ENCODE measurements around the gene WDFY4.

Gene WDFY4

DNA sequence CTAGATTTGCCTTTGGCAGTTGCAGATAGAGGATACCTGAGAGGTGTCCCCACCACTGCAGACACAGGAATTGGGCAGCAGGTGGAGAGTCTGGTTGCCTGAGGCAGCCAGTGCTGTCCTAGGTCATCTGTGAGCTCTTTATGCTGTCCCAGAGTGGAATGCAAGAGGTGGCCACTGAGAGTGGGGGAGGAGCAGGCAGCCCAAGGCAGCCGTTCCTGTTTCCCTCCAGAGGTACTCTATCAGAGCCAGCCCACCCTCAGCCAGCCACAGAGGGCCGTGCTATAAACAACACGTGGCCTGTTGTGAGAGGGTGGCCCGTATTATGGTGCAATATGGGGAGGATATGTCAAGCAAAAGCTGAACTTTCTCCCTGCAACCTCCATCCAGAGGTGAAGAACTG lies 246.5 kb downstream of the WDFY4 start:
- no peak for DNase-seq

DNA sequence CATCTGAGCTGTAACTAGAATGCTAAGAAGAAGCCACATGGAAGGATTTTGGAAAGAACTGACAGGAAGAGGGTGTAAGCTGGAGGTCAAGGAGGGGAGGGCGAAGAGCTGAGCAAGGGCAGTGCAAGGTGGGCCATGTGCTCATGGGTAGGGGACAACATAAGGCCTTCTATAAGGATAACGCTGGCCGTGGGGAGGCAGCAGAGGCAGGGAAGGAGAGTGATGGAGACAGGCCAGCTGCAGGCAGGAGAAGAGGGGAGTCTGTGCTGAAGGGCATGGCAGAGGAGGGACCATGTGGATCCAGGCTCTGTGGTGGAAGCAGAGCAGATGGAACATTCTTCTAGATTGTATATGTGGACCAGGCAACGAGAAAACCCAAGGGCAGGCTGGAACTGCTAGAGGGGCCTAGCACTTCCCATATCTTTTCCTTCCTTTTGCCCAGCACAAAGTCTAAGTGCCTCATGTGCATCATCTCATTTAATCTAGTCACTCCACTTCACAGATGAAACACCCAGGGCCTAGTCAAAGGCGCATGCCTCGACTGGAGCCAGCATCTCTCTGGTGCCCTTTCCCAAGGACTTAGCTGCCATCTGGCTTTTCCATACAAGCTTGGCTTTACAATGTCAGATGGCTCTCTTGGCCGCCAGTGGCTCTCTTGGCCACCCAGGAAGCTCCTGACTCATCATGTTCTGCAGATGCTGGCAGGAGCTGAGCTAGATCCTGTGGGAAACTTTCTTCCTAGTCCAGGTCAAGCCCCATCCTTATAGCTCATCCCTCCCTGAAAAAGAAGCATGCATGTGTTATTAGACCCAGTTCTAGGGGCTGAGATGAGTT lies 248.4 kb downstream of the WDFY4 start:
- DNase-seq: no peak

DNA sequence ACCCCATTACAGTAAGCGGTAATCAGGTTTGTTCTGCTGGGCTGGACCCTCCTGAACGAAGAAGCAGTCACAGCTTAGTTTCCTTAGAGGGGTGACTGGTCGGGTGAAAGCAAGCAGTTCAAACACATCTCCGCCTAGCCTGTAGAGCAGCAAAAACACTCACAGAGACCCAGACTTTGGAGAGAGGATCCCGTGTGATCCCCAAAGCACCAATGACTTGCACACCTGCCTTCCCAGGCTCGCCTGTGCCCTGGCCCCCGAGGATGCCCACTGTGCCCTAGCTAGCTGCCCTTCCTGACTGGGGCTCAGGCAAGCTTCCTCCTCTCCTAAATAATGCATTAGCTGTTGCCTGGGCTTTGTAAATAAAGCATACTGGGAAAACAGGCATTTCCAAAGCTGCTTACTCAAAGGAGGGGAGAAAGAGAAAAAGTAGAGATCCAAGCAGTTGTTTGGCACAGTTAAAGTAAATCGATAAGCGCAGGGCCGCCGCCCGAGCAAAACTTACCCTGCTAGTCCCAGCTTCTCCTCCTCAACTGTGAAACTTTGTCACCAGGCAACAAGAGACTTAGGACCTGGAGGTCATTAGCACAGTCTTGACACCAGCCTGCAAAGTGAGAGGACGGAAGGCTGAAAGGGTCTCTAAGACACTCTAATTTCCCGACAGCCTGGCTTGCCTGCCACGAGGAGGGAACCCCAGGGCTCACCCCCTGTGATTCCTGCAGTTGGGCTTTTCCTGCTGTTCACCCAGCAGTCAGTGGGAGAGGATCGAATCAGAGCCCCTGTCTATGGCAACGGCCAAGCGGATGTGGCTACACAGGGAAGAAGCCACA lies 250.2 kb downstream of the WDFY4 start:
- DNase-seq: no peak

DNA sequence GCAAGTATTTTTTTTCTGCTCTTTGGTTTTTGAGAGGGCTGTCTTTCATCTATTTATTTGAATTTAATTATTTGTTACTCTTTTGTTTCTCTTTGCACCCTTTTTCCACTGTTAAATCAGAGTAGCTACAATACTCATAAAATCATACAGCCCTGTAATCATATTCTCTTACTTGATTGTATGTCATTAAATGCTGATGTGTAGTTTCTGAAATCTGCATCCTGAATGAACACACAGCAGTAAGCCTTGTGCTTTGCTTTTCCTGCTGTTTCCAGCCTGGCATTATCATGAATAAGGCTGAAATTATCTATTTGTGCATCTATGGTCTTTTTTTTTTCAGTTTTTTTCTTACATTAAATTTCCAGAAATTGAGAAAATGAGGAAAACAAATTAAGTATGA lies 250.9 kb downstream of the WDFY4 start:
- no peak for DNase-seq

DNA sequence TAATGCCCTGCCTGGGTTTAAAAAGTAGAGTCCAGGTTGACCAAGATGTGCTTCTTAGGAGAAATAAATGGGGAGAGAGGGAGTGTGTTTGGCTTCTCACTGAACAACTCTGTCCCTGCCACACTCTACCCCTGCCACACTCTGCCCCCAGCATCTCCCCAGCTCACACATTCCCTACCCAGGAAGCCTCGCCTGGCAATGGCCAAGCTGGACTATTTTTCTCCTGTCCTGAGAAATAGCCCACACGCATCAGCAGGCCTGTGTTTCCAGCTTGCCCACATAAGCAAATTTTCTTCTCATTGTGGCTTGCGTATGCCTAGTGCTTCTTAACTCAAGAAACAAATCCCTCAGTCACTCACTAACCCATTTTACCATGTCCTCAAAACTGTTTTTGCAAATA lies 253.1 kb downstream of the WDFY4 start:
- no peak for DNase-seq

DNA sequence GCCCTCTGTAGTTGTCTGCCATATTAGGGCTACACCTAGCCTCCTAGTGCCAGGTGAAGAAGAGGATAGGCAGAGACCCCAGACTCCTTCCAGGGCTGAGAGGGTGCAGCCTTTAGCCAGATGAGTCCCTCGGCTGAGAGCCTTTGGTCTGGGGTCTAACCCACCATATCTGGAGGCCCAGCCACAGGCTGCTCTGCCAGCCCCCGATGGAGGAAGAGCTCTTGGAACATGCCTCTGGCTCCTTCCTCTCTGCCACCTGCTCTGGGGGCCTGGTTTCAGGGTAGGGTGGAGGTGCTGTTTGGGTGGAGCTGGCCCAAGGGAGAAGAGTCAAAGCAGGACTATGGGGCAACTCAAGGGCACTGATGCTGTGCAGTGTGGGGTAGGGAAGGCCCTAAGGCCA lies 253.6 kb downstream of the WDFY4 start:
- no peak for DNase-seq

DNA sequence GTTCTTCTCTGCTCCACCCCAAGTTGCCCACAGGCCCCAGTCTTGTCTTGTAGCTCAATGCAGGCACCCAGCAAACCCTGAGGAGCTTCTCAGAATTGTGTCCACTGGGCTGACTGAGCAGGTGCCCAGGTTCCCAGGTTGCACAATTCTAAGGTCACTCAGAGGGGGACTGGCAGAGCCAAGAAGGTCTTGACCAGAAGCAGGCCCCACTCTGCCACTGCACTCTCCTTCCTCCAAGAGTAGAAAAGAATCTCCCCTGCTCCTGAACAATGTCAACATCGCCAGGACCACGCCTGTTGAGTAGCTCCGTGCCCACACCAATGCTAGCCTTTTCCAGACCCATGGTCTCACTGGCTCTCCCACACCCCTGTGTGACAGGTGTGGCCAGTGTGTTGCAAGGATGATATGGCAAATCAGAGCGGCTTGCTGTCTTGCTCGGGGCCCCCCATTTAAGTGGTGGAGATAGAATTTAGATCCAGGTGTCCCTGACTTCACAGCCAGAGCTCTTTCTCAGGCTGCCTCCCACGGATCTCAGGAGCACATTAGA lies 254.4 kb downstream of the WDFY4 start:
- DNase-seq: no peak

DNA sequence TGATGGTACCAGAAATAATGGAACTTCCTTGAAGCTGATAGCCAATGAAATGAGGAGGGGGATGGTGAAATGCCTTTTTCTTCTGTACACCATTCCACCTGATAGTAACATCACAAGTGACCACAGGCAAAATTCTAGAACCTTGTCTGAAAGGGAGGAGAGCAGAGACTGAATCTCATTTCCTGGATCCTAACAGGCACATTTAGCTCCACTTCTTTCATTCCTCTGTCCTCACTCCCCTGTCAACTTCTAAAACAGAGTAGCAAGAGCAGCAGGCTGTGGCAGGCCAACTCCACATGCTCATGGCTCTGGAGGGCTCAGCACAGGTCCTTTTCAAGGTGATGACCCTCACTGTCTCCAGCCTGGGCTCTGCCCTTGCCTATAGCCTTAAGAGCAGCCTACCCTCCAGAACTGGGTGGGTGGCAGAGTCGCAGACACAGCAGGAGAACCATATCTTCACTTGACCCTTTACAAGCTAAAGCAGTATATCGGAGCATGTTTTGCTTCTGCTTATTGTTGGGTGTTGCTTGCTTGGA lies 255.2 kb downstream of the WDFY4 start, which contains the start of gene LRRC18:
Gene LRRC18, minus strand, starts transcription at position 51 of the 536 bp plus-strand sequence. CDS start 25,685 bp downstream, outside the sequence.
- DNase-seq: no peak

DNA sequence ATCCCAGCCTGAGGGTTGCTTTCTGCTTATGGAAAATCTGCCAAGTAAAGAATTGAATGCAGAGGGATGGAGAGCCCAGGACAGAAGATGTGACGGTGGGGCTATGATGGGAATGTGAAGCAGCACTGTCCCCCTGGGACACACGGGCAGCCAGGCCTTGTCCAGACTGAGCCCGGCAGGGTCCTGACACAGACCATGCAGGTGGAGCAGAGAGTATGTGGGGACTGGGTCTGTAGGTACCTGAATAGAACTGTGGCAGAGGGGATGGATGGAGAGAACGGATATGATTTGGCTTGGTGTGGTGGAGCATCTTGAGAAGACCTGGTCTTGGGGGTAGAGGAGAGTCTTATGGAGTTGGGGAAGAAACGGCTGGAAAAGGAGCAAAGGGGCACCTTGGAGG lies 255.7 kb downstream of the WDFY4 start:
- DNase-seq: no peak

DNA sequence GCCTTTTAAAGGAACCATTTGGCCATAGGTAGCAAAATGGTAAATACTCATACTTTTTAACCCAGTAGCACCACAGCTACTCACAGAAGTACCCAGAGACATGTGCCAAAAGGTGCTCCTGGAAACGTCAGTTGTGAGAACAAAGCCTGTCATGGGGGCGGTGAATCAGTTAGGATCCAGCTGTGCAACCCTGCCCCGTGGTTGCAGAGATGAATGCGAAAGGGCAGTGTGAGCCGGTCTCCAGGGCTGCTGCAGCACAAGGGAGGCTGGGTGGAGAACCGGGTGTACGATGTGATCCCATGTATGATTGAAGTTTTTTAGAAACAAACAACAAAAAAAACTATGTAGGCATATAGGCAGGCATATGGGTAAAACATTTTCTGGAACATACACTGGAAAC lies 256.3 kb downstream of the WDFY4 start:
- DNase-seq: no peak

DNA sequence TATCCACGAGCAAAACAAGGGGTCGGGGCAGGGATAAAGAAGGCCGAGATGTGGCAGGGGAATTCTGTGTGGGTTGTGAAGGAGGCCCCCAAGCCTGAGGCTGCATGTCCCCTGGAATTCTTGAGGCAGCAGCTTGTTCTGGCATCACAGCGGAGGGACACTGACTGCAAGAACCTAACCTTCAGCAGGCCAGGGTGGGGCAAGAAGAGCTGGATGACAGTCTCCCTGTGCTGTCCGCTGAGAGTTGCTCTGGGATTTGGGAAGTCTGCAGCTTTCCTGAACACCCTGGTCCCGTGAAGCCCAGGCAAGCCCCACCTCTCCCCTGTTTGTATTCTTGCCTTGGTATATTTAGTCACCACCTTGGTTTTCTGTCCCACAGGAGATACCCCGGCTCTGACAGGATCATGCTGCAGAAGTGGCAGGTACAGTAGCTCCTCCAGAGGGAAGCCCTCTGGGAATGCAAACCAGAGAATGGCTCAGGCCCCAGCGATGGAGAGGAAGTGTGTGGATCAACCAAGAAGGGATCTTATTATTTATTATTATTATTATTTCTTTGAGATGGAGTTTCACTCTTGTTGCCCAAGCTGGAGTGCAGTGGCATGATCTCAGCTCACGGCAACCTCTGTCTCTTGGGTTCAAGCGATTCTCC lies 256.9 kb downstream of the WDFY4 start:
- DNase-seq: no peak

DNA sequence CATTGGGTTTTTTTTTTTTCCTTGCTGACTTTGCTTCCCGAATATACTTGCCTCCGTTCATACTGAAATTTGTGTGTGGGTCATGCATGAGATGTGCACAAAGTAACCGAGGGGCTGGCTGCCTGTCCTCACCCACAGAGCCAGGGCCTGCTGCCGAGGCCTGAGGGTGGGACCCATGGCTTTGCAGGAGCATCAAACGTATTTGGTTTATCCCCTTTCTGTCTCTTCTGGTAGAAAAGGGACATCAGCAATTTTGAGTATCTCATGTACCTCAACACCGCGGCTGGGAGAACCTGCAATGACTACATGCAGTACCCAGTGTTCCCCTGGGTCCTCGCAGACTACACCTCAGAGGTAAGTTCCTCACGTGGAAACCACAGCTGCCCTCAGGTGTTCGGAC lies 258.4 kb downstream of the WDFY4 start:
- no peak for DNase-seq

DNA sequence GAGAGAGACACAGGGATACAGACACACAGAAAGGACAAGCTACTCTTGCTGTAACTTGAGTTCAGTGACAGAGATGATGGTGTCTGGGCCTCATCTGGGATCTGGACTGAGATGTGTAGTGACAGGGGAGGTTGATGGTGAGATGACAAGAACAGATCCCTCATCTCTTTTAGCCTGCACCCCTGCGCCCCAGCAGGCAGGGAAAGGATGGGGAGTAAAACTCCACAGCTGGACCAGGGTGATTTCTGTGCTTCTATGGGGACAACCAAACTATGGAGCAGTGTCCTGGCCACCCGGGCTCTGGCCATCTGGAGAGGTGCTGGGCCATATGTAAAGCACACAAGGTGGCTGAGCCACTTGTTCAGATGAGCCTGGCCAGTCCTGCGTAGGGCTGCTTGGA lies 259.5 kb downstream of the WDFY4 start:
- no peak for DNase-seq

DNA sequence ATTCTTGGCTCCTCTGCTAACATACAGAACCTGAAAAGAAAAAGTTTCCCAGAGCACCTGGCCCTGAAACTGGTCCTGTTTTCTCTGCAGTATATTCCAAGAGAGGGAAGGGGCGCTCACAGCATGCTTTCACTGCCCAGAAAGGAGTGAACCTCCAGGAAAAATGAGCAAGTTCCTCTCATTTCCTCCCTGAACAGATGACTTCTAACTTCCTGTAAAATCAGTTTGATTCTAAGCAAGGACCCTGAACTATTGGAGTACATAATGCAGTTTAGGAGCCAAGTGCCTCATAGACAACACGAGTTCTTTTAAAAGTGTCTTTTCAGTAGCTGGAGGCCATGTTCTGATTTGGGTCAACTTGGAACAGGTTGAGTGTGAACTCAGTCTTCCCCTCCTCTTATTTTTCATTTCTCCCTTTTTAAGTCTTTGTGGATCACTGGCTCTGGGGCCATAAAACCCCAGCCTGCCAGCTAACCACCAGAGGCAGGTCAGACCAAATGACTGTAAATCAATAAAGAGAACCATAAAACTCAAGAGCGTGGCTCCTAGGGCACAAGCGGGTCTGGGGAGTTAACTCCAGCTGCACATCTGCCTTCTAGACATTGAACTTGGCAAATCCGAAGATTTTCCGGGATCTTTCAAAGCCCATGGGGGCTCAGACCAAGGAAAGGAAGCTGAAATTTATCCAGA lies 260.9 kb downstream of the WDFY4 start:
- no peak for DNase-seq

DNA sequence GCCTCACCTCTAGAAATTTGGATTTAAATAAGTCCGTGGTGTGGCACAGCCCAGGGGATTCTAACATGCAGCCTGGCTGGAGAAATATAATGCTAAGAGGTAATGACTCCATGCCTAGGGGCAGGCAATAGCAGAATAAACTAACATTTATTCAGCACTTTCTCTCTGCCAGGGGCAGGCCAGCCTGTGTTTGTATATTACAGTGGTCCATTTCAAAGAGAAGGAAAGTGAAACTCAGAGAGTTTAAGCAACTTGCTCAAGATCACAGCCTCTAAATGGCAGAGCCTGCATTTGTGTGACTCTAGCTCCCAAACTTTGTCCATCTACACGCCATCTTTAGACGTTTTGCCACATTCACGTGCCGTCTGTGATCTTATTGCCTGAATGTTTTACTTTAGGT lies 261.7 kb downstream of the WDFY4 start:
- DNase-seq: no peak

DNA sequence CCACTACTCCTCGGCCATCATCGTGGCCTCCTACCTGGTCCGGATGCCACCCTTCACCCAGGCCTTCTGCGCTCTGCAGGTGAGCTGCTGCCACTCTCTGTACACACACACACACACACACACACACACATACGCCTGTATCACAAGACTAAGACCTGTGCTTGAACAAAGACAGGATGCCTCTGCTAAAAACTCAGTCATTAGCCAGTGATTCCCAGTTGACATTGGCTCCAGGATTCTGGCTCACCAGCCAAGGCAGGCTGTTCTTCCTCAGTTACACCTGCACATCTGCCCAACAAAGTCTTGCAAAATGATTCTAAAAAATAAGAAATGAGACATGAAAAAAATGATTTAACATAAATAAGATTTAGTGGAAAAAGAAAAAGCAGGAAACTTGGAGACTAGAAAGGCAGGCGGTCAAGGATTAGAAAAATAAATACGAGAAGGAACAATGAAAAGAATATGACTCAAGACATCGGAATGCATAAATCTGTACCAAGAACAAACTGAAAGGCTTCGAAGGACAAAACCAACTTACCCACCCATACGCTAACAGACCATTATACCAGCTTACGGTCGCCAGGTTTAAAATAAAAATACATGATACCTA lies 262.3 kb downstream of the WDFY4 start:
- DNase-seq: no peak

DNA sequence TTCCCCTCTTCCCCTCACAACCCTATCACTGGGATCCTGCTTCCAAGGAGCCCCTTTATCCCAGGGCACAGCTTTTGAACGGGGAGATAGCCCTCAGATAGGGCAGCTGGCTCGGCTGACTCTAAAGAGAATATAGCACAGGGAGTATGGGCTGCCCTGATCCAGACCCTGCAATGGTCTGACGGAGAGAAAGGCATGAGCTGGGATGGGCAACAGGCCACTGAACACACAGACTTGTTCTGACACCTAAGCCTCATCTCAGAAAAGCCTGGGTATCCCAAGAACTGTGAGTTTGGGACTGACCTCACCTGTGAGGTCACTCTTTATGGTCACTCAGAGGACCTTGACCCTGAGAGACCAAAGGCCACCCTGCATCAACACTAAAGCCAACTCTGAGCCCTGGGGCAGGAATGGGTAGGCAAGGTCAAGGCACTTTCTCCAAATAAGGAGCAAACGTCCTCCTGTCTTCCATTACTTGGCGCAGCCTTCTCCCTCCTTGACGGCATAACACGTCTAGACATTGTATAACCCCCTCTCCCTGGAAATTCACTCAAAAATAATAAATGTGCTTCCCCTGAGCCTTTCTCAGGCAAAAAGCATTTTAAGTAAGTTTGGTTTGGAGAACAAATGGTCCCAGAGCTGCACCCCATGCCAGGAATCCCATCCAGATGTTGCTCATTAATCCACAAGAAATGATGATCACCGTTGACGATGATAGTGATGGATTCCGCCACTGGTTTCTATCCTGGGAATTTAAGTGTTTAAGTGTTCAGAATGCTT lies 263.2 kb downstream of the WDFY4 start:
- DNase-seq: no peak

DNA sequence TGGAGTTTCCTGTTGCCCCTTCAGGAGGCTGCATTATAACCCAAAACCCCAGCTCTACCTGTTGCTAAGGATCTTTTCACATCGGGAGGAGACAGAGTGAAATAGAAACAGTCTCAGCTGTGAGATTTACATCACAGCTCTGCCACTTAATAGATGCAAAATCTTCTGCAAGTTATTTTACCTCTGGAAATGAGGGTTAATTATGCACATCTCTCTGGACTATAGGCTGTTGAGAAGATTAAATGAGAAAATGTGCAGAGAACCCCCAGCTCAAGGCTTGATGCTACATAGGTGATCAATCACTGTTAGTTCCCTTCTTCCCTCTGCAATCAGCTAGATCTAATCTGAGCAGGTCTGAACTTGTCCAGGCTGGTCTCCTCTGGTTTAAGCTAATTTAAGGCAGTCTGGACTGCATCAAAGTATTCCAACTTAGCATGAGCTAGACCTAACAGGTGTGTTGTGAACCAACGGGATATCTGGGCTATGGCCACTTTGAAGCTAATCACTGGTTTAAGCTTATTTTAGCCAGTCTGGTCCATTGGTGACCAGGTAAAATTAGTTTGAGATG lies 263.9 kb downstream of the WDFY4 start:
- no peak for DNase-seq

DNA sequence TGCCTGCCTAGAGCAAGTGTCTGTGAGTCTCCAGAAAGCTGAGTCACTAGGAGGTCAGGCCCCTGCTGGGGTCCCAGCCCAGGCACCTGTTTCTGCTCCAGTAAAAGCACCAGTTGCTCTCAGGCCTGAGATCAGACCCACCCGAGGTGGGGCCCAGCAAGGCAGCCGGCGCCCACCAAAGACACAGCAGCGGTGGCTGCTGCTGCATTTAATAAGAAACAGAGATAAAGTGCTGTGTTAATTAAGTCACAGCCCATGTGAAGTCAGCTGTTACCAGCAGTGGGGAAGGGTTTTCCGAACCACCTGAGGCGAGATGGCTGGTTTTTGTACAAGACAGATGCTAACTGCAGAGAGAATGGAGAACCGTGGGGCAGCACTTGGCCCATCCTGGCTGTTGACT lies 267.0 kb downstream of the WDFY4 start:
- no peak for DNase-seq

DNA sequence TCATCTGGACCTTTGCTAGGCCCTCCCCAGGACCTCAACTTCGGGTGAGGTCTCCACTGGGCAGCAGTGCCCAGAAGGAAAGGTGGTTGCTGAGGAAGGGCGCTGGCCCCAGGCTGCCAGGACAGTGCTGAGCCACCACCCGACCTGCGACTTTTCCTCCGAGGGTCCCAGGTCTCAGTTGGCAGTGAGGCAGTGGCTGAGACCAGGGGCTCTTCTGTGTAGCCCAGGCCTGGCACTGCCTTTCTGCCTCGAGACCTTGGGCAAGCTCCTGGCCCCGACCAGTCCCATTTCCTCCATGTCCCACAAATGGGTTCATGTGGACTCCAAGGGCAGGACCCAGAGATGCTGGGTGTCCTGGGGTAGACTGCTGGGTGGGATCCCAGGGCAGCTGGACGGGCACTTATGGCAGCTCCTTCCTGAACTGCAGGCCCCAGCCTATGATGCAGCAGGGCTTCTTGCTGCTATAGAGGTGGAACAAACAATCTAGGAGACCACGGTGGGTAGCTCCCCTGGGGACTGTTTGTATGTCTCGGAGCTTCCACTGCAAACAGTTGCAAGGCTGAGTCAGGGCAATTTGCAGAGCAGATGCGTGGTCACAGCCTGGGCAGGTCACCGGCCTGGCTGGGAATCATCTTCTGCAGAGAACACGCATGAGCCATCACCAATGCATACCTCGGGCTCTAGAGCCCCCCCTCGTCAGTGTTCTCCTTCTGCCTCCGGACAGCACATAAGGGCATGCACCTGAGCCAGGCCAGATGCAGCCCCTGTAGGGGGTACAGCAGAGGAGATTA lies 272.9 kb downstream of the WDFY4 start:
- no peak for DNase-seq

Data from NCI-H1048 (cell line).